Body of pancreas (tissue), 4 donors: ENCODE data around the gene C1orf56.
A peak's percentile ranks its signal among the peaks of the same experiment; 100 is the strongest.

Experiments used
- POLR2A ChIP-seq, 3 donors: fragments of 450-650 bp; IDR thresholded peaks; one replicate each; pipeline ENCODE4 v1.6.1; 2016; ENCODE audit warnings: antibody characterized with exemption in 3 of 3, mild to moderate bottlenecking in 2 of 3
- TF ChIP-seq, protein P1 (sequence below), 7 experiments: fragments of 450-650 bp in 4 of 7; fragments of 200-600 bp in 3 of 7; sonication (generic) in 3 of 7; IDR thresholded peaks; one replicate each; pipeline ENCODE4 v1.5.1; 2016 to 2019; ENCODE audit warnings: antibody characterized with exemption in 7 of 7

DNA sequence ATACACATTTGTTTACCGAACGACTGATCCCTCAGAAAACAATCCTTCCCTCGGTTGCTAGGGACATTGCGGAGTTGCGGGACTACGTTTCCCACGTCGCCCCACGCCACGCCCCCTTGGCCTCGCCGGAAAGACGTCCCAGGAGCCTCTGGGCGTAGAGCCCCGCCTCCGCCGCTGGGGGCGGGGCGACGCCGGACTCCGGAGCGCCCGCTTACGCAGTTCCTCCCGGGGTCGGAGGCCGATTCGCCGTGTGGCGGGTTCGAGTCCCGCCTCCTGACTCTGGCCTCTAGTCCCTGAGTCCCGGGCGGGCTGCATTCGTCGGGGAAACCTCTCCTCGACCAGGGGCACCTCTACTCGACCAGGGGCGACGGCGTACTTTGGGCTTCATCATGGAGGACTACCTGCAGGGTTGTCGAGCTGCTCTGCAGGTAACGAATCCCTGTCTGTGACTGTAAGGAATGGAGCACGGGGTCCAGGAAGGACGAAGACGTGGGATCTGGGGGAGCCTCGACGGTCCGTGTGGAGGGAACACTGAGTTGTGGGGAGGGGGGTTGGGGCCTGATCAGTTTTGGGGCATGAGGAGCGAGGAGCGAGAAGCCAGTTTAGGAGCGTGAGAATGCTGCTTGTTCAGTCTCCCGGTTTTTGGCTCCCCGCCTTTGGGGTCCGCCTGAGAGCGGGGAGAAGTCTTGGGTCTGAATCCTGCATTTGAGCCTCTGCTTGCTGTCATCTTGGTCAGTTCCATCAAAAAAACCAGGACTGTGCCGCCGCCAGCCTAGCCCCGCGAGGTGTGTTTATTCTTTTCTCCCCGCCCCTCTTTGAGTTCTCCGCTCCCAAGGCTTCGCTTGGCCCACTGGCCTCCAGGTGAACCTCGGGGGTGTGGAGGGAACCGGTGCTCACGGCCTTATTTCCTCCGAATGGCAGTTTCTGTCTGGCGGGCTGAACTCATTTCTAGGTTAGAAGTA lies 39.0 kb upstream of the C1orf56 start, which contains the start of gene PRUNE1:
- TF ChIP-seq, protein P1, sequence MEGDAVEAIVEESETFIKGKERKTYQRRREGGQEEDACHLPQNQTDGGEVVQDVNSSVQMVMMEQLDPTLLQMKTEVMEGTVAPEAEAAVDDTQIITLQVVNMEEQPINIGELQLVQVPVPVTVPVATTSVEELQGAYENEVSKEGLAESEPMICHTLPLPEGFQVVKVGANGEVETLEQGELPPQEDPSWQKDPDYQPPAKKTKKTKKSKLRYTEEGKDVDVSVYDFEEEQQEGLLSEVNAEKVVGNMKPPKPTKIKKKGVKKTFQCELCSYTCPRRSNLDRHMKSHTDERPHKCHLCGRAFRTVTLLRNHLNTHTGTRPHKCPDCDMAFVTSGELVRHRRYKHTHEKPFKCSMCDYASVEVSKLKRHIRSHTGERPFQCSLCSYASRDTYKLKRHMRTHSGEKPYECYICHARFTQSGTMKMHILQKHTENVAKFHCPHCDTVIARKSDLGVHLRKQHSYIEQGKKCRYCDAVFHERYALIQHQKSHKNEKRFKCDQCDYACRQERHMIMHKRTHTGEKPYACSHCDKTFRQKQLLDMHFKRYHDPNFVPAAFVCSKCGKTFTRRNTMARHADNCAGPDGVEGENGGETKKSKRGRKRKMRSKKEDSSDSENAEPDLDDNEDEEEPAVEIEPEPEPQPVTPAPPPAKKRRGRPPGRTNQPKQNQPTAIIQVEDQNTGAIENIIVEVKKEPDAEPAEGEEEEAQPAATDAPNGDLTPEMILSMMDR (IDR thresholded peaks at IDR 0.05), result peak in 3 of 7 experiments; percentile 7 to 27 (median 11)
- peak in 2 of 3 donors; percentile 52 to 61 for TF ChIP-seq POLR2A (IDR thresholded peaks at IDR 0.05)
